NK-92 (cell line): ENCODE measurements around the gene PPP1R8.
"Not testable (repeated sequence)": the region's sequence is repeated elsewhere in the genome, so short reads cannot be mapped to it uniquely, and the experiment has no call there.

Experiments used
- DNase-seq: peaks from one replicate; lab custom pipeline; 2025; ENCODE audit not compliant: unreplicated experiment; lab: John Stamatoyannopoulos, UW

PPP1R8 gene

DNA sequence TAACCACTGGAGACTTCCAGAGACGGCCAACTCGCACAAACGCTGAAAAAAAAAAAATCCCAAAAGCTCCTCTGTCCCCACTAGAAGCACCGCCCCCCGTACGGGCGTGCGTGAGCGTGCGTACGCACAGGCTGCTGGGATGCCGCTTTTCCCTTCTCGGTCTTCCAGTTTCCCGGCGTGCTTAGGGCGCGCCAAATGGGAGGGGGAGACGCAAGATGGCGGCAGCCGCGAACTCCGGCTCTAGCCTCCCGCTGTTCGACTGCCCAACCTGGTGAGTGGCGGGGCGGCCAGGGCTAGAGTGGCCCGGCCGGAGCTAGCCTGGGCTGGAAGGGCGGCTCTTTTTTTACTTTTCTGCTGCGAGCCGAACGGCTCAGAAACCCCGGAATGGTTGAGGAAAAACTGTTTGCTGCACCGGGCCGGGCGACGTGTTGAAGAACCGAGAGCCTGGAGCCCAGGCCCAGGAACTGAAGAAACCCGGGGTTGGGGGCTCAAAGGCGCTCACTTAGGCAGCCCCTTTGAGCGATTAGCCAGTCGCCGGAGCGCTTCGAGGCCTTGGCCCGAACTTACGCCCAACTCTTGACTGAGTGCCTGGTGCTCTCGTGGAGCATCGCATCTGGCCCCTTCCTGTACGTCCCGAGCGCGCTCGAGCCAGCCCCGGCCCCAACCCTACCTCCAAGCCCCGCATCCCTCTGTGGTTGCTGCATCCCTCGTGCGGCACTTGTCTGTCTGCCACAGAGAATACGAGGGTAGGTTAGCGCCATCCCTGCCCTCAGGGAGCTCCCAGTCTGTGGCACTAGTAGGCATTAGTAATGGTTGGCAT, at the start of gene PPP1R8:
Gene PPP1R8, plus strand, starts transcription at position 162 of the 820 bp plus-strand sequence. Its CDS starts 54 bp downstream, at position 216.
- DNase-seq = no peak

- no peak for DNase-seq
These were observed 47.6 kb upstream of the PPP1R8 start for GRCh38 chr1:27782950-27783349.

DNA sequence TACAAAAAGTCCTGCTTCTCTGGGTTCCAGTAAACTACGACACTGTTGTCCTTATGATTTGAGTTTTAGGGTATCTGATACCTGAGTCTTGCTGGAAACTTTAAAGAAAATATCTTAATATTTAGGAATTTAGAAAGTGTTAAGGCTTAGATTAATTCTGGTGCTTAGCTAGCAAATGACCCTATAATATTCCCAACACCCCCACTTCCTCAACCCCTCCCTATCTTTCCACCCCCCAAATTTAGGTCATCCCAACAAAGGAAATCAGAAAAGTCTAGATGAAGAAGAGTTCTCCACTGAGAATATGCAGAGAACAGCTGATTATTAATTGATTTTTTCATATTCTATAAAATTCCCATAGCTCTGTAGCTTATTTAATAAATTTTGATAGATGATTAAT, 45.9 kb upstream of the PPP1R8 start:
- no peak for DNase-seq

DNA sequence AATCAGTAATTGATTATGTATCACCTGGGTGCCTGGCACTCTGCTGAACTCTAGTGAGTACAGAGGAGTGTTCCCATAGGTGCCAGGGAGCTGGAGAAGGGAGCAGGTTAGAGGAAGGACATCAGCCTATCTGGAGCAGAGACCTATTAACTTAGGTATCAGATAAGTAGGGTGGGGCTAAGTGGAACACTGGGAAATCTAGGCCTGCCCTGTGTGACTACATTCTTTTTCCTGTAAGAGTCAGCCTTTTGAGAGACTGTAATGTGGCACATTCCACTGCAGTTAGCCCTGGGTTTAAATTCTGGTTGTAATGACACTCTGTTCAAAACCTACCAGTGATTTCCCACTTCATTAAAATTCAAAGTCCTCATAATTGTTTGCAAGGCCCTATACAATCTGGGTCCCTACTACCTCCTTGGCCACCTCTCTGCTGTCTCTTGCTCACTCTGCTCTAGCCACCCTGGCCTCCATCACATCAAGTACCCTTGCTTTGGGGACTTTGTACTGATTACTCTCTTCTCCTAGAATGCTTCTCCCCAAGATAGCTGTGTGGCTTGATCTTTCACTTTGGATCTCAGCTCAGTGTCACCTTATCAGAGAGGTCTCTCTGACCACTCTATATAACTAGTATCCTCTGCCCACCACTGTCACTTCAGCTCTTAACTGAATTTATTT, 44.7 kb upstream of the PPP1R8 start:
- DNase-seq = no peak

GRCh38 chr1:27787895-27788294, 42.7 kb upstream of the PPP1R8 start:
- no peak for DNase-seq

GRCh38 chr1:27789540-27790041, 41.0 kb upstream of the PPP1R8 start:
- no peak for DNase-seq

GRCh38 chr1:27790270-27790669, 40.3 kb upstream of the PPP1R8 start:
- not testable (repeated sequence) for DNase-seq

GRCh38 chr1:27795601-27796000, 35.0 kb upstream of the PPP1R8 start:
- no peak for DNase-seq

- DNase-seq = no peak
These were observed 25.8 kb upstream of the PPP1R8 start for GRCh38 chr1:27804791-27805190.

DNA sequence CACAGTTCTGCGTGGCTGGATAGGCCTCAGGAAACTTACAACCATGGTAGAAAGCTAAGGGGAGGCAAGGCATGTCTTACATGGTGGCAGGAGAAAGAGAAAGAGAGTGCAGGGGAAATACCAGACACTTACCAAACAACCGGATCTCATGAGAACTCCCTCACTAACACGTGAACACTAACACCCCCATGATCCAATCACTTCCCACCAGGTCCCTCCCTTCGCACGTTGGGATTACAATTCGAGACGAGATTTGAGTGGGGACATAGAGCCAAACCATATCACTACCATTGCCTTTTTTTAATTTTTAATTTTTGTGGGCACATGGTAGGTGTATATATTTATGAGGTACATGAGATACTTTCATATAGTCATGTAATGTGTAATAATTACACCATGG, 23.8 kb upstream of the PPP1R8 start:
- DNase-seq = no peak

DNA sequence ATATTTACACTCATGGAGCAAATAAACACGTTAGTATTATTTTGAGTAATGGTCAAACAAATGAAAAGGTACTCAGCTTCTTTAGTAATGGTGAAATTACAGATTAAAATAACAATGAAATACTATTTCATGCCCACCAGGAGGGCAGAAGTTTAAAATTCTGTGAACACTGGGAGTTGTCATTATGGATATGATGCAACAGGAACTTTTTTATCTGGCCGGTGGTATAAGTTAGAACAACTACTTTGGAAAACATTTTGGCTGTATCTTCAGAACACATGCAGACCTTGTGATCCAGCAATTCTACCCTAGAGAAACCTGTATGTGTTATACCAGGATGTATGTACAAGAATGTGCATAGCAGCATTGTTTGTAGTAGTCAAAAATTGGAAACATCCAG, 23.2 kb upstream of the PPP1R8 start:
- DNase-seq = no peak

DNA sequence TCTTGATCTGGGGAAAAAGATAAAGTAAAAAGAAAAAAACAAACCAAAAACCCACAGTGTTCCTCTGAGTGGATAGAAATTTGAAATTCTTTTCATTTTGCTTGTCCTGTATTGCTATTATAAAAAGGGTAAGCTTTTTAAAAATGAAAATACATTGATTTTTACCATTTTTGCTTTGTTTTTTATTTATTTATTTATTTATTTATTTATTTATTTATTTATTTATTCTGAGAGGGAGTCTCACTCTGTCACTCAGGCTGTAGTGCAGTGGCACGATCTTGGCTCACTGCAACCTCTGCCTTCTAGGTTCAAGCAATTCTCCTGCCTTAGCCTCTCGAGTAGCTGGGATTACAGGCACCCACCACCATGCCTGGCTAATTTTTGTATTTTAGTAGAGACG, 22.5 kb upstream of the PPP1R8 start:
- not testable (repeated sequence) for DNase-seq

DNA sequence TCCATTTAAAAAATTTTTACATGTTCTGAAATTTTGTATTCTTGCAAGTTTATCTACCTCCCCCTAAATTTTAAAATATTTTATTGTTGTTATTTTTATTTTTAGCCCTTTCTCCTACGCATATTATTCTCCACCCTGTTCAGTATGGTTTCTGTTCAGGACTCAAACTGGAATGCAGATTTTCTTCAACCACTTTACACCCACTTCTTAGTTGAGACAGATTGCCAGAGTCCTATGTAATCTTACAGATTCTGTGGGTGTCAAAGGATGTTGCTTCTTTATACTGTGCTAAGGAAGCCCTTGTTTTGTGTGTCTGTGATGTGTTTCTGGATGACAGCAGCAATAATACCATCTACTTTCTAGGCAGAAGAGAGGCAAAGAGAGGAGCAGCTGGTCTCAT, 20.7 kb upstream of the PPP1R8 start:
- DNase-seq = no peak

GRCh38 chr1:27811741-27812500, 18.7 kb upstream of the PPP1R8 start:
- DNase-seq = no peak

GRCh38 chr1:27816921-27817630, 13.5 kb upstream of the PPP1R8 start:
- no peak for DNase-seq

DNA sequence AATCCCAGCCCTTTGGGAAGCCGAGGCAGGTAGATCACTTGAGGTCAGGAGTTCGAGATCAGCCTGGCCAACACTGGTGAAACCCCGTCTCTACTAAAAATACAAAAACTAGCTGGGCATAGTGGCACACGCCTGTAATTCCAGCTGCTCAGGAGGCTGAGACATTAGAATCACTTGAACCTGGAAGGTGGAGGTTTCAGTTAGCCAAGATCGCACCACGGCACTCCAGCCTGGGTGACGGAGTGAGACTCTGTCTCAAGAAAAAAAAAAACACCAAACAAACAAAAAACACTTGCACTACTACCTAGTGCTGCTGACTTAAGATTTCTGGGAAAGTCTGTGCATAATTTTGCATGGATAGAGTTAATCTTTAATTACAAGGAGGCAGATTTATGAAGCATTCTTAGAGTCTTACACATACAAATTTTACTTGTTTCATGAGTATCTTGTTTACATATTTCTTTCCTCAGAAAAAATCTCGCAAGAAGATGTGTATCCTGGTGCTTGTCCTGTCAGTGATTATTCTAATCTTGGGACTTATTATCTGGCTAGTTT, 8.7 kb upstream of the PPP1R8 start:
- DNase-seq = no peak

- no peak for DNase-seq
These were observed 6.8 kb upstream of the PPP1R8 start for GRCh38 chr1:27823784-27824183.

DNA sequence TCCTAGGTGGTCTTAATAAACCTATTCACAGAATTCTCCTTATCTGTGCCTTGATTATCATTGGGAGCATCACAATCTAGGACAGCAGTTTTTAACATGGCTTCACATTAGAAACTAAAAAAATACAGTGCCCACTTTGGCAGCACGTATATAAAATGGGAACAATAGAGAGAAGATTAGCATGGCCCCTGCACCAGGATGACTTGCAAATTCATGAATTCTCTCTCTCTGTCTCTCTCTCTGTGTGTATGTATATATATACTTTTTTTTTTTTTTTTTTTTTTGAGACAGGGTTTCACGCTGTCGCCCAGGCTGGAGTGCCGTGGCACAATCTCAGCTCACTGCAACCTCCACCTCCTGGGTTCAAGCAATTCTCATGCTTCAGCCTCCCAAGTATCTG, 6.2 kb upstream of the PPP1R8 start:
- DNase-seq = no peak

DNA sequence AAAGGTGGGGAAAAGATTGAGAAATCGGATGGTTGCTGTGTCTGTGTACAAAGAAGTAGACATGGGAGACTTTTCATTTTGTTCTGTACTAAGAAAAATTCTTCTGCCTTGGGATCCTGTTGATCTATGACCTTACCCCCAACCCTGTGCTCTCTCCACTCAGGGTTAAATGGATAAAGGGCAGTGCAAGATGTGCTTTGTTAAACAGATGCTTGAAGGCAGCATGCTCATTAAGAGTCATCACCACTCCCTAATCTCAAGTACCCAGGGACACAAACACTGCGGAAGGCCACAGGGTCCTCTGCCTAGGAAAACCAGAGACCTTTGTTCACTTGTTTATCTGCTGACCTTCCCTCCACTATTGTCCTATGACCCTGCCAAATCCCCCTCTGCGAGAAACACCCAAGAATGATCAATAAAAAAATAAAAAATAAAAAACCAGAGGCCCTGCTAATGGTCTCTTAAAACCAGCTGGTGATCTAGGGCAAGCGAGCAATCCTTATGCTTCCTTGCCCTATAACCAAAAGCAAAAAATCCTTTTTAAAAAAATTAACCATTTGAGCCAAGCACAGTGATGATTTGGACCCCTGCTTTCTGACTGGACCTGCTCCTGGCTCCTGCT, 1.1 kb upstream of the PPP1R8 start:
- DNase-seq = not testable (repeated sequence)
